Left ventricle myocardium superior (tissue), 1 donor: ENCODE measurements around the gene FADD. TPM values are rescaled to one million over a fixed set of nuclear protein-coding genes. Genes with fewer than 3 reads are reported as not detected.
"Not testable (repeated sequence)": the region's sequence is repeated elsewhere in the genome, so short reads cannot be mapped to it uniquely, and the experiment has no call there.

Experiments
- ATAC-seq: fragments of 200-7000 bp; cut with Tn5 transposase; one replicate; pipeline ENCODE4 v1.9.1; 2020; ENCODE audit warnings: mild to moderate bottlenecking, moderate library complexity
- DNase-seq: peaks from one replicate; pipeline ENCODE4 v3.0.0-alpha.2; 2020
- intact Hi-C: fragments of 100-400 bp; cut with micrococcal nuclease; formaldehyde crosslinking; loops from one replicate; pipeline ENCODE4 v1.11.0; 2022
- total RNA-seq: library from RNA; stranded (reverse); fragmentation: NEBNext Ultra II Directional; extraction: Animal tissue kit (Norgen Biotek cat#: 25700); gene quantifications from one replicate; pipeline ENCODE4 v1.2.1, GENCODE V29; 2021
- donor health status: DM: no; HTN: yes; CAD: no; lungs with severe emphysema.

Gene FADD
- total RNA-seq, 1 donor from 2014 or later = 8.8 TPM

- intact Hi-C loops, ATAC-seq, DNase-seq: not testable (repeated sequence)
Measured at GRCh38 chr11:70201047-70201446, 2.0 kb upstream of the FADD start.

GRCh38 chr11:70201882-70202861, 924 bp upstream of the FADD start:
- DNase-seq (no peak), ATAC-seq (no peak)
- intact Hi-C loops = no loop called here

GRCh38 chr11:70203751-70204465, 812 bp downstream of the FADD start:
- intact Hi-C loops = no loop called here
- DNase-seq (no peak), ATAC-seq (peak; percentile 27)

GRCh38 chr11:70204466-70204799, 1.3 kb downstream of the FADD start:
- no peak for ATAC-seq
- intact Hi-C loops = no loop called here

GRCh38 chr11:70205049-70205725, 2.1 kb downstream of the FADD start:
- no peak for ATAC-seq
- intact Hi-C loops = no loop called here
- no peak for DNase-seq

More at GRCh38 chr11:70204466-70204799, 1.3 kb downstream of the FADD start:
- no peak for DNase-seq

GRCh38 chr11:70205766-70206165, 2.7 kb downstream of the FADD start:
- intact Hi-C loops = no loop called here
- DNase-seq (no peak), ATAC-seq (no peak)

- DNase-seq = no peak
- intact Hi-C loops = no loop called here
- ATAC-seq = no peak
Measured at GRCh38 chr11:70206226-70206981, 3.3 kb downstream of the FADD start.

GRCh38 chr11:70206982-70207376, 3.9 kb downstream of the FADD start:
- intact Hi-C loops = no loop called here
- no peak for ATAC-seq

GRCh38 chr11:70207531-70208131, 4.5 kb downstream of the FADD start:
- no peak for ATAC-seq
- intact Hi-C loops = no loop called here
- no peak for DNase-seq

More at GRCh38 chr11:70206982-70207376, 3.9 kb downstream of the FADD start:
- DNase-seq = no peak

GRCh38 chr11:70209391-70209912, 6.4 kb downstream of the FADD start:
- intact Hi-C loops = no loop called here
- DNase-seq (no peak), ATAC-seq (no peak)

- intact Hi-C loops = no loop called here
- ATAC-seq (peak; percentile 34), DNase-seq (no peak)
Measured at GRCh38 chr11:70210051-70210501, 7.0 kb downstream of the FADD start.

- ATAC-seq = no peak
- no peak for DNase-seq
- intact Hi-C loops = no loop called here
Measured at GRCh38 chr11:70210530-70210929, 7.4 kb downstream of the FADD start.

- intact Hi-C loops = no loop called here
- ATAC-seq (no peak), DNase-seq (no peak)
Measured at GRCh38 chr11:70212227-70212811, 9.2 kb downstream of the FADD start.

- intact Hi-C loops, DNase-seq, ATAC-seq: not testable (repeated sequence)
Measured at GRCh38 chr11:70217388-70217787, 14.3 kb downstream of the FADD start.

- ATAC-seq, DNase-seq, intact Hi-C loops: not testable (repeated sequence)
Measured at GRCh38 chr11:70218076-70218475, 15.0 kb downstream of the FADD start.

GRCh38 chr11:70220136-70220535, 17.0 kb downstream of the FADD start:
- intact Hi-C loops = no loop called here
- ATAC-seq (no peak), DNase-seq (no peak)

- intact Hi-C loops = no loop called here
- ATAC-seq = no peak
- DNase-seq = no peak
Measured at GRCh38 chr11:70220920-70221319, 17.8 kb downstream of the FADD start.

GRCh38 chr11:70225681-70226177, 22.6 kb downstream of the FADD start:
- DNase-seq (no peak), ATAC-seq (peak; percentile 29)
- intact Hi-C loops = no loop called here
